Colon (tissue), 2 donors: Measurements from ENCODE around the gene WNT3A.

ENCODE experiments used
- FAIRE-seq: peaks from 2 replicates; lab custom pipeline; 2012; peaks lifted over from hg19 to GRCh38; lab: Jason Lieb, UNC
- donor health status: control.
- donor health status: control.

Gene WNT3A

DNA sequence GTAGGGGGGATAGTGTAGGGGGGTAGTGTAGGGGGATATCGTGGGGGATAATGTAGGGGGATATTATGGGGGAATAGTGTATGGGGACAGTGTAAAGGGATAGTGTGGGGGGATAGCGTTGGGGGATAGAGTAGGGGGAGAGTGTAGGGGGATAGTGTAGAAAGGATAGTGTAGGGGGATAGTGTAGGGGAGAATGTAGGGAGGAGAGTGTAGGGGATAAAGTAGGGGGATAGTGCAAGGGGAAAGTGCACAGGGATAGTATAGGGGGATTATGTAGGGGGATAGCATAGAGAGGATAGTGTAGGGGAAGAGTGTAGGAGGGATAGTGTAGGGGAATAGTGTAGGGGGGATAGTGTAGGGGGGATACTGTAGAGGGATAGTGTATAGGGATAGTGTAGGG, 63.4 kb downstream of the WNT3A start:
- no peak for FAIRE-seq

DNA sequence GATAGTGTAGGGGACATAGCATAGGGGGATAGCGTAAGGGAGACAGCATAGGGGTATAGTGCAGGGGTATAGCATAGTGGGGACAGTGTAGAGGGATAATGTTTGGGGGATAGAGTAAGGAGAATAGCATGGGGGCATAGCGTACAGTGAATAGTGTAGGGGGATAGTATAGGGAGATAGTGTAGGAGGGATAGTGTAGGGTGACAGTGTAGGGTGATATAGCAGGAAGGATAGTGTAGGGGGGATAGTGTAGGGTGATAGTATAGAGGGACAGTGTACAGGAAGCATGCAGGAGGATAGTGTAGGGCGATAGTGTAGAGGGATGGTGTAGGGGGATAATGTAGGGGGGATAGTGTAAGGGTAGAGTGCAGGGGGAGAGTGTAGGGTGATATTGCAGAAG, 64.1 kb downstream of the WNT3A start:
- no peak for FAIRE-seq

DNA sequence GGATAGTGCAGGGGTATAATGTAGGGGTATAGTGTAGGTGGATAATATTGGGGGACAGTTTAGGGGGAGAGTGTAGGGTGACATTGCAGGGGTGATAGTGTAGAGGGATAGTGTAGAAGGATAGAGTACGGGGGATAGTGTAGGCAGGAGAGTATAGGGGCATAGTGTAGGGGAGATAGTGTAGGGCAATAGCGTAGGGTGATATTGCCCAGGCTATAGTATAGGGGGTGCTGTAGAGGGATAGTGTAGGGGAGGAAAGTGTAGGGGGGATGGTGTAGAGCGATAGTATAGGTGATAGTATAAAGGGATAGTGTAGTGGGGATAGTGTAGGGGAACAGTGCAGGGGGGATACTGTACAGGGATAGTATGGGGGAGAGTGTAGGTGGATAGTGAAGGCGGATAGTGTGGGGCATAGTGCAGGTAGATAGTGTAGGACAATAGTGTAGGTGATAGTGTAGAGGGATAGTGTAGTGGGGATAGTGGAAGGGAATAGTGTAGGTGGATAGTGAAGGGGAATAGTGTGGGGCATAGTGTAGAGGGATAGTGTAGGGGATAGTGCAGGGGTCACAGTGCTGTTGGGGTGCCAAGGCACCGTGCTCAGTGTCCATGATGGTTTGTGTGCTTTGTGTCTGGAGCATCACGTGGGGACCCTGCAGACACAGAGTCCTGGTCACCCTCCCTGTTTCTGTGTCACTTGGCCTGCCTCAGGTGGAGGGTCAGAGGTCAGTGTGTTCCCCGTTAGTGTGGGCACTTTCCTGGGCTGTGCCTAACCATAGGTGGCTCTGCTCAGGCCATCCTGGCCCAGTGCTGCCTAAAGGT, 65.2 kb downstream of the WNT3A start:
- FAIRE-seq = no peak

DNA sequence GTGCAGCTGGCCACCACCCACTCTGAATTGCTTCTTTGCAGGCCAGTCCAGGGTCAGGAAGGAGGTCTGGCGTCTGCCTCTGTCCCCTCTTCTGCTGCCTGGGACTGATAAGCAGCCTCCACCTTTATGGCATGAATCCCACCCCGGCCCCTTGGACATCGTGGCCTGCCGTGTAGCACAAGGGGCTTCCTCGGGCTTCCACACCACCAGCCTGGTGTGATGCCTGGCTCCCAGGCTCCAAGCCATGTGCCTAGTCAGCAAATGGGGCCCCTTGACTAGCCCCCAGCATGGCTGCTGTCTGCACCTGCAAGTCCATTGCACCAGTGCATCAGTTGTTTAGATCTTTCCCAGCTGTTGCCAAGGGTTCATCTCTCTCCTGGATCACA, 65.9 kb downstream of the WNT3A start:
- FAIRE-seq = no peak

DNA sequence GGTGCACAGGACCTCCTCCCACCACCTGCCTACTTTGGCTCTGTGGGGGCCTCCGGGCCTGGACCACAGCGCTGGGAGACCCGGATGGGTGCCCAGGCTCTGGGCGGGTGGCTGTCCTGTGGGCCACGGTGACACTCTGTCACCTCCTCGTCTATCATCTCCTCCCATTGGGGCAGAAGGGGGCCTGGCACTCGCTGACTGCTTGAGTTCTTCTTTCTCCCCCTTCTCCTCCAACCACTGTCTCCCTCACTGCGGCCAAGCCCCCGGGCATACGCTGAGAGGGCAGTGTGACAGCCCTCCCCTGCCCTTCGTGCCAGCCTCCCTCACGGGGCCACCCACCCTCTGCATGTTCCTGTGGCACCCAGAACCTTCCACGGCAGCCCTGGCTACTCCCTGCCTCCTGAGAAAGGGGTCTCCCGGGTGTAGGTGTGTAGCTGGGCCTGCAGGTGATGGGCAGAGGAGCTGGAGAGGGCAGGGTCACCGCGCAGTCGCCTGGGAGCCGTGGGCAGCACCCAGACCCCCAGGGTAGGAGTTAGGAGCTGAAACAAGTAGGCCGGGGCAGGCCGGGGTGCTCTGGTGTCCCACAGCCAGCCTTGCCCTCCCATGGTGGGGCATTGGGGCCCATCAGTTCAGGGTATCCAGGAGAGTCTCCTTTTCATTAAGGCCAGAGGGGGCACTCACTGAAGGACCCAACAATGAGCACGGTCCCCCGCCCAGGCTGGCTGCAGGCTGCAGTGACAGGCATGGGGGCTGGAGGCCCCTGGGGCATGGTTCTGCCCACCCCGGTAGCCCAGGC, 66.5 kb downstream of the WNT3A start:
- FAIRE-seq = no peak

DNA sequence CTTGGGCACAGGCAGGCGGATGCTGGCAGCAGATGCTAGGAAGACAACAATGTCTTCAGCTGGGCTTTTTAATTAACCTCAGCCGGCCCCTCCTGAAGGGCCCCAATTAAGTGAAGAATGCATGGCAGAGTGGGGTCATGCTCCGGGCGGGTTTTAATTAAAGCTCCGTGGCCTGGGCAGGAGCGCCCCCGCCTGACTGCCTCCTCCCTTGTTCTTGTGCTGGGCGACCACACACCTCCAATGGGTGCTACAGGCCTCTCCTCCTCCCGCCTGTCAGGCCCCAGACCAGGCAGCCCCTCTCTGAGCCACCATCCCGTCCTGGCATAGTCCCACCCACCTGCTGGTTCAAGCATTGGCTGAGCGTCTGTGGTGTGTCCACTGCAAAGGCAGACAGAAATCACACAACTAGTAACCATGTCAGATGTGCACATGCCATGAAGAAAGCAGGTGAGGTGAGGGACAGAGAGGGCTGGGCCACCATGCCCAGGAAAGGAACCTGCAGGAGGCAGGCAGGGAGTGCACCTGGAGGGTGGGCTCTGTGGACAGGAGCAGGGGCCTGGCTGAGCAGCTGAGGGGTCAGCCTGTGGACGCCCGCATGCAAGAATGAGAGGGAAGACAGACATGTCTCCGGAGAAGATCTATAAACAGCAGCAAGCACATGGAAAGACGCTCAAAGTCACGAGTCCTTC, 67.2 kb downstream of the WNT3A start:
- FAIRE-seq = no peak

DNA sequence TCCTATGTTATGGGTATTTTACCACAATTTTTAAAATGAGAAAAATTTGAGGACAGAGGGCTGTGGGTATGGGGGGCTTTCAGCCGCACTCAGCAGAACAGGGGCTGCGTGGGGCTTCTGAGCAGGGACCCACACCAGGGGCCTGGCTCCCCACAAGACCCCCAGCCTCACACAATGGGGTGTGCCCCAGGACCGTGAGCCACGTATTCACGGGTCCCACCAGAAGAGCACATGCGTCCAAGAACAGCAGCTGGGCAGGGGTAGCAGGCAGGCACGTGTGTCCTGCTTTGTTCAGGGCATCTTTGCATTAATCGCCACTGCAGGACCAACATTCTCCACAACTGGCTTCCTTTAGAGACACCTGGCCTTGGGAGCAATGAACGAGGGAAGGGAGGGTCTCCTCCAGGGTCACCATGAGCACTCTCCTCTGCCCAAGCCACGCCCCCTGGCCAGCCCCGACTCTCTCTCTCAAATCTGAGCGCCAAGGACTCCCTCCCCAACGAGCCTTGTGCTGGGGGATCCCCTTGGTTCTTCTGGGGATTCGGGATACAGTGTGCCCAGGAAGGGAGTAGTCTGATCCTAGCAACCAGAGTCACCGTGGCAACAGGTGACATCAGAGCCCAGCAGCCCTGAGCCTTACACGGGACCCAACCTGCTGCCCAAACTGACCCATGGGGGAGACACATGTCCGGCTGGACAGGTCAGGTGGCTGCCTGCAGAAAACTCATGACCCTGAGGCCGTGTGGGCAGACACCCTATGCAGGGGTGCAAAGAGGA, 68.3 kb downstream of the WNT3A start:
- no peak for FAIRE-seq

DNA sequence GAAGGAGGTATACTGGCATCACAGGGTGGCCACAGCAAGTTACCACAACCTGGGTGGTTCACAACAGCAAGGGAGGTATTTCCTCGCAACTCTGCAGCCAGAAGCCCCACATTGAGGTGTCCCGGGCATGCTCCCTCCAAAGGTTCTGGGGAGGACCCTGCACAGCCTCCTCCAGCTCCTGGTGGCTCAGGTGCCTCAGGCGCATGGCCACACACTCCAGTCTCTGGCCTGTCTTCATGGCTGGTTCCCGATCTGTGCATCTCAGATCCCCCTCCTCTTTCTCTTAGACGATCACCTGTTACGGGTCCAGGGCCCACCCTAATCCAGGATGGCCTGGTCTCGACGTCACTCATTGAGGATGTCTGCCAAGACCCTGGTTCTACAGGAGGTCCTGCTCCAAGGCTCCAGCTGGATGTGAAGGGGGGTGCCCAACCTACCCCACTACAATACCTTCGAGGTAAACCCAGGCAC, 69.0 kb downstream of the WNT3A start:
- FAIRE-seq = no peak

DNA sequence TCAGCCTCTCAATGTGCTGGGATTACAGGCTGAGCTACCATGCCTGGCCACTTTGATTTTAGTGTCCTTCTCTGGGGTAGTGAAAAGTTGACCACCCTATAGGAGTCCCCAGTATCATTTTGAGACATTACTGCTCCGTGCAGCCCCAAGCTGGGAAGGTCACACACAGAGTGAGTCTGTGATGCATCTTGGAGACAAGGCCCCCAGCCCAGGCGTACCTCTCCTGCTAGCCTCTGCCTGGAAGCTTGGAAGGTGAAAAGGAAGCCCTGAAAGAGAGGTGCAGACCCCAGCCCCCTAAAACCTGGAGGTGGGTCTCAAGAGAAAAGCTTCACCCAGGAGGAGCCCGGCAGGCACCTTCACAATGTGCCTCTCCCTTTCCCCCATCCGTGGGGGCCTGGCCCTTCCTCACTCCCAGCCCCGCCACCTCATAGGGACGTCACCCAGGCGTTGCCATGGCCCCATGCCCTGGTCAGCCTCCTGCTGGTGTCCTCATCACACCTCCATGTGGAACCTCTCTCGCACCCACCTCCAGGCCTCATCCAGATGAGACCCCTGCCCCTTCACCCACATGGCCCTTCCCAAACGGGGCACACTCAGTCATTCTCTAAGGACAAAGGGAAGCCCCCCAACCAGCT, 70.1 kb downstream of the WNT3A start:
- no peak for FAIRE-seq

DNA sequence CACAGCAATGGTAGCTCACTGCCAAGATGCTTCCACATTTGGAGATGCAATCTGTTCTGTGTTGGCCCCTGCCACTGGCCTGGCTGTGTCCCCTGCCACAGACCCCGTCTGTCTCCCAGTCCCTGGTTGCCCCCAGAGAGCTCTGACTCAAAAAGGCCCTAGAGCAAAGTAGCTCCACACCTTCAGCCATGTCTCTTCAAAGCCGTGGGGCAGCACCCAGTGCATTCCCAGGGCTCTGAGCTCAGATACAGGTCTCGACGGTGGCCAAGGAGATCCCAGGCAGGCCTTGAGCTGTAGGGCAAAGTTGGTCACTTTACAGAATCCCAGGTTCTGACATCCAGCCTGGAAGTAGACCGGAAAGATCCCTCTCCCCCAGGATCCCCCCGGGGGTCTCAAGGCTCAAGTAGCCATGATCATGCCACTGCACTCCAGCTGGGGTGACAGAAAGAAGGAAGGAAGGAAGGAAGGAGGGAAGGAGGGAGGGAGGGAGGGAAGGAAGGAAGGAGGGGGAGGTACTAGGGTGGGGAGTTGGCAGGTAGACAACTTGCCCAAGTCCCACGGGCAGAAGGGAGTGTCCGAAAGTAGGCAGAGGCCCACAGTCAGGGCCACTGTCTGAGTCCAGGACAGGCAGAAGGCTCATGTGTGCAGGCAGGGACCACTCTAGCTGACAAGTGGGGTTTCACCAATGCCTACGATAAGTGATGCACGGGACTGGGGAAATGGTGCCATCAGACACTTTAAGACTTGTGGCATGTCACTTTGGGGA, 71.0 kb downstream of the WNT3A start:
- no peak for FAIRE-seq

DNA sequence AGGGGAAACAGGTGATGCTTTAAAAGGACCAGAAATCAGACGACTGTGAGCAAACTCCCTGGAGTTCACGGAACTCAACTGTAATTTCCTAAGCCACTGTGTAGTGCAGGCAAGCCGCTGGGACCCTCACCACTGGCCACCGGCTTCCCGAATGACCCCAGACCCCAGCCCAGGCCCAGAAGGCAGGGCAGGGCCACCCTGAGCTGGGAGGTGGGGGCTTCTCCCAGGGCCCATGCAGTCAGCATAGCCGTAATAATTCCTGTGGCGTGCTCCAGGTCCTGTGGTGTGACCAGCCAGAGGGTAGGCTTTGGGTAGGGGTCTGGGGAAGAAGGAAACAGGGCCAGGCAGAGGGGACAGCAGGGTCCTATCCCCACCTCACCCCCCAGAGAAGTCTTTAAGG, 72.2 kb downstream of the WNT3A start:
- FAIRE-seq = no peak

DNA sequence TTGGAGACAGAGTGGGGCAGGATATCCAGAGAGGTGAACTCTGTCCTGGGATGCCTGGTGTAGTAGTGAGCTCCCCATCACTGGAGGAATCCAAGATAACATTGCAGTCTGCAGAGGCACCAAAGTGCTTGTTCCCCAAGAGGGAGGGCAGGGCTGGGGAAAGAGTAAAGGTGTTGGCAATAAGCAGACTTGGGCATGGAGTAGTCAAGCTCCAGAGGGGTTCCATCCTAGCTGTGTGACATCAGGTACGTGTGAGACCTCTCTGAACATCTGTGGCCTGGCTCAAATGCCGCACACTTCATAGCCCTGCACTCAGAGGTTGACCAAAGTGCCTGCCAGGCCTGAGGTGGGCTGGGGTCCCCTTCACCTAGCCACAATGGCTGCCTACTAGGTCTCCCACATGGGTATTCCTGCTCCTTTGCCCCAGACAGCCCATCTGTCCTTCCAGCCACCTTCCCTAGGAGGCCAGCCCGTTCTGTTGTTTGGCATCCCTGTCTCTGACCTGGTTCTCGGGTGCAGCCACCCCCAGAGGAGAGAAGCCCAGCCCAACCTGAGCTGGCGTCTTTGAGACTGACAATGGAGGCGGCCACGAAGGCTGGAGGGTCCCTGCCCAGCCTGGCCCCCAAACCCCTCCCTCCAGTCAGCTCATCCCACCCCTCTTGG, 72.9 kb downstream of the WNT3A start:
- no peak for FAIRE-seq

DNA sequence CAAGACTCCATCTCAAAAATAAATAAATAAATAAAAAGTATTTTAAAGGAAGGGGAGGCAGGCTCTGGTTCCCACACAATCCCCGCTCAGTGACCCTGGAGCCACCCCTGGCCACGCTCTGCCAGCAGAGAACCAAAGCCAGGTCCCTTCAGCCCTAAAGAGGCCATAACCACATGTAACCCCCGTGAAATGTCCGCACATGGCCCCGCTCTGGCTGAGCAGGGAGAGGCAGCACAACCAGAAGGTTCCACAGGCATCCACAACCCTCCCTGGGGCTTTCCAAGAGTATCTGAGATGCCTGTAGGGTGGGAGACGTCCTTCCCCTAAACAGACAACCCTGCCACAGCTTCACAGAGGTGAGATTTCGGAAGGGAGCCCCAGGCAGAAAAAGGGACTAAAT, 74.3 kb downstream of the WNT3A start:
- no peak for FAIRE-seq

DNA sequence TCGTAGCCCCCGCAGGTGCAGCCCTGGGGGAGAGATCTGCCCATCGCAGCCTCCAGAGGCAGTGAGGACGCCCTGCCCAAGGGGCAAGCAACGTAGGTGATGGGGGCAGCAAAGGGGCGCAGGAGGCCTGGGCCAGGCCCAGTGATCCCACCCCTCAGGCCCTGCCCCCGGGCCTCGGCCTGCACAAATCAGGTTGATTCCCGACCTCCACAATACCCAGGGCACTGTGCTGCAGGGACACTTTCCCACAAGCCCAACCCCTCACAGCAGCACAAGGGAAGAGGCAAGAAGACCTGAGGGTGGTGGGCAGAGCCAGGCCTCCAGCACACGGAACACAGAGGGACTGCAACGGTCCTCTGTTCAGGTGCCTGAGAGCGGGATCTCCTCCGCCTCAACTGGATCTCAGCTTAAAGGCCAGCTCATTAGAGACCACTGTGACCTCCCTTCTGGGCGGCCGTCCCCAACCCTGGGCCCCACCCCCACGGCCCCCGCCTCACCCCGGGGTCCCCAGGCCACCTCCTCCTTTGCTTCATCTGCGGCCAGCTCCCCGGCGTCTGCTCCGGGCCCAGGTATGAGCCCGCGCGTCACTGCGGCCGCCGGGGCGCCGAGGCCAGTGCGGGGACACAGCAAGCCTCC, 74.9 kb downstream of the WNT3A start:
- no peak for FAIRE-seq

DNA sequence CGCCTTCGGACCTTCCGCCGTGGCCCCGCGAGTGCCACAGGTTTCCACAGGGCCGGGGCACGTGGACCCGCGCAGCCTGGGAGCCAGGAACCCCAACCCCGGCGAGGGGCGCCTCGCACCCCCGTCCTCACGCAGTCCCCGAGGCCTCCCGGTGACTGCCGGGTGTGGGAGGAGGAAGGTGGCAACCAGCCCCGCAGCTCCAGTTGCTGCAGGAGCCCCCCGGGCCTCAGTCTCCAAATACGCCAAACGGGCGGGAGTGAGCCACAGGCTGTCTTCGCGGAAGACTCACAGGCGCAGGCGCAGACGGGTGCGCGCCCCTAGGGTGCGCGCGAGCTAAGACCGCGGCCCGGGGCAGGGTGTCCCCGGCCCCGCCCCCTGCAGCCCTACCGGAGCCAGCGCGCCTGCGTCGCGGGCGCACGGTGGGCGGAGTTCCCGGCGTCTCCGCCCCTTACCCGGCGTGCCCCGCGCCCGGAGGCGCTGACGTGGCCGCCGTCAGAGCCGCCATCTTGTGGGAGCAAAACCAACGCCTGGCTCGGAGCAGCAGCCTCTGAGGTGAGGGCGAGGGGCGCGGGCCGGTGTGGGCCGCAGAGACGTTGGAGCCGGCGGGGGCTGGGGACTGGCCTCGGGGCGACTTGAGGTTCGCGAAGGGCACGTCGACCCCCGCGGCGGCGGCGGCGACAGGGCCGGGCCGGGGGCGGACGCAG, 75.6 kb downstream of the WNT3A start, which contains the start of gene ARF1:
TSS of gene ARF1 (plus strand) at position 495 of the 704 bp plus-strand sequence. CDS start 14,407 bp downstream, outside the sequence.
- no peak for FAIRE-seq

DNA sequence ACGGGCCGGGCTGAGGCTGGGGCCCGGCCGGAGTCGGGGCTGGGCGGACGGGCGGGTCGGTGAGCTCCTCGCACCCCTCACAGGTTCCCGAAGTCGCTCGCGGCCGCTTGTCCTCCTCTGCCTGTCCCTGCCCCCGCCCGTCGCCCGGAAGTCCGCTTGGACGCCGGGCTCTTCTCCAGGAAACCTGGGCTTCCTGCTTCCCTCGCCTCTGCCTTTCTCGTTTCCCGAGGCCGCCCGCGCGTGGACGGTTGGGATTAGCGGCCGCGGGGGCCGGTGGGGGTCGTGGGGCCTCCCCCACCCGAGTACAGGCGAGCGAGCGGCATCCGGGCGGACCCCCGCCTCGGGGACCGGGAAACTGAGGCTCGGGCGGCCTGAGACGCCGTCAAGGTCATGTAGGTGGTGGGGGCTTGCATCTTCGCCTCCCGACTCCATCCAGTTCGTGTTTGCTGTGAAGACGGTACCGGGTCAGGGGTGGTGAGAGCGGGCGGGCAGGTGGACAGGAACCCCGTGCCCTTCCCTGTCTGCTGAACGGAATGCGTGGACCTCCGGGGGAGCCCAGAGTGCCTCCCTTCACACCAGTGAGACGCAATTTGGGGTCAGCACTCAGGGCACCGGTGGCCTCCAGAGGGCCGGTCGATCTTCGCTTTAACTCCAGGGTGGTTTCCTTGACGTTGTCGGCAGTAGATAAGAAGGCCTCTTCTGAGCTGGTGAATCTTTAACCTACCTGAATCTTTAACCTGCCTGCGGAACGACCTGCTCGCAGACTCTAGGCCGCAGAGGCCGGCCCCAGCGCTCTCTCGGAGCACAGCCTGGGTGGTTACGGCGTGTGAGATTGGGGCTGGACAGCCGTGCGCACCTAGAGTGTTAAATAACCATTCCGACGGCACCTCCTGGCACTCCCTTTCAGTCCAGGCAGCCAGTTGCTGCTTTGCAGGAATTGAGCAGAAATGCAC, 76.4 kb downstream of the WNT3A start:
- no peak for FAIRE-seq

DNA sequence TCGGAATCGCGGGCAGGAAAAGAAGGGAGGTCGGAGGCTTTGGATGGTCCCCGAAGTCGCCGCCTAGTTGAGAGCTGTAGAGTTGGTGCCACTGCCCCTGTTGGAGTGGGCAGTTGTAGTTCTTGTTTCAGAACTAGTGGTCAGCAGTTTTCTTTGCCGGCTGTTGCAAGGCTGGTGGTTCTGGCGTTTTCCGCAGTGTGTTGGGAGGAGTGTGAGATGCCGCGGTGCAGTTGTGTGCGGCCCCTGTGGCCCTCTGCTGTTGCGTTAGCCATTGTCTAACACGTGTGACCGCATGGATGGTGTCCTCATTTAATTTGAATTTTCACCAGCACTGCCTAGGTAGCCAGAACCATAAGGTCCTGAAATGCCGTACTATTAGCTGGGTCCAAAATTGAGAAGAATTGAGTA, 77.1 kb downstream of the WNT3A start:
- no peak for FAIRE-seq

DNA sequence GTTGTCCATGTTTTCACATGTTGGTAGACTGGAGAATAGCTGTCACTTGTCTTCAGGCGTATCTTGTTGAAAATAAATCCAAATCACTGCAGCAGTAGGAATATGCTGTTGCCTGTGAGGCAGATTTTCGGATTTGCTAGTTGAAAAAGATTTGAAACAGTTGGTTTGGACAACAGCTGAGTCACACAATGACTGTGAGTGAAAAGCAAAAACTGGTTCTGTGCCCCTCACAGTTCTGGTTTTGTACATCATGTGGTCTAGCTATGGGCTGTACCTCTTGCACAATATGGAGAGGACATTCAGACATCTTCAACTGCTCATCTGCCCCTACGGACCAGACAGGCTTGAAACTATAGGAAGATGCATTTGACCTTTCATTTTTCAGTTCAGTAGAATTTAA, 77.5 kb downstream of the WNT3A start:
- no peak for FAIRE-seq
